HUES48 (cell line): ENCODE results near the gene PTCD3.

ENCODE experiments used
- H3K27ac ChIP-seq: one replicate; pipeline ENCODE4 v1.7.0; 2013; ENCODE audit warnings: low read depth, low read length, inconsistent platforms
- H3K27me3 ChIP-seq: 2 replicates; pipeline ENCODE4 v1.6.1; 2013; ENCODE audit warnings: mild to moderate bottlenecking, low read length; ENCODE audit not compliant: control insufficient read depth, insufficient read depth
- H3K36me3 ChIP-seq: 2 replicates; pipeline ENCODE4 v1.6.1; 2013; ENCODE audit warnings: low read length; ENCODE audit not compliant: control insufficient read depth, insufficient read depth
- H3K4me1 ChIP-seq: 2 replicates; pipeline ENCODE4 v1.6.1; 2013; ENCODE audit warnings: mild to moderate bottlenecking, low read length; ENCODE audit not compliant: control insufficient read depth, insufficient read depth
- H3K4me3 ChIP-seq: 2 replicates; pipeline ENCODE4 v1.5.1; 2013; ENCODE audit warnings: mild to moderate bottlenecking, low read depth, low read length
- H3K9ac ChIP-seq: 2 replicates; pipeline ENCODE4 v1.6.1; 2013; ENCODE audit warnings: mild to moderate bottlenecking, low read depth, low read length, moderate library complexity
- H3K9me3 ChIP-seq: 2 replicates; pipeline ENCODE4 v1.6.1; 2013; ENCODE audit warnings: low read length; ENCODE audit not compliant: control insufficient read depth, insufficient read depth

Gene PTCD3

GRCh38 chr2:86185517-86186212 is 79.6 kb downstream of the PTCD3 start:
- peaks cover 20% of the 10 kb centered on the region for H3K36me3 ChIP-seq
- H3K4me1 ChIP-seq = no peaks in the 10 kb centered on the region
- no peaks in the 10 kb centered on the region for H3K9me3 ChIP-seq
- H3K9ac ChIP-seq = no peak overlapping the region
- H3K27ac ChIP-seq = no peak overlapping the region
- H3K4me3 ChIP-seq = no peak overlapping the region
- no peaks in the 10 kb centered on the region for H3K27me3 ChIP-seq

DNA sequence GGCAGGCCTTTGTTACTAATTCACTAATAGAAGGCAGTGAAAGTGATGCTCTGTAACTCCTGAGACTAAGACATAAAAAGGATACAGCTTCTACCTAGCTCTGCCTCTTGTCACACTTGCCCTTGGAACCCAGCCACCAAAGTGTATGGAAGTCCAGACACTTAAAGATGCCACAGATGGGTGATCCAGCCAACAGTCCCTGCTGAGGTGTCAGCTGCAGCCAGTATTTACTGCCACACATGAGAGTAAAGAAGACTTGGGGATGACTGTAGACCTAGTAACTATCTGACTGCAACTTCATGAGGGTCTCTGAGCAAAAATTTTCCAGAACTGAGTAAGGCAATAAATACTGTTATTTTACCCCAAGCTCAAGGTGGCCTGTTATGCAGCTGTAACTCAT is 80.4 kb downstream of the PTCD3 start:
- H3K27me3 ChIP-seq = no peaks in the 10 kb centered on the region
- no peaks in the 10 kb centered on the region for H3K4me1 ChIP-seq
- H3K4me3 ChIP-seq = no peak overlapping the region
- peaks cover 14% of the 10 kb centered on the region for H3K36me3 ChIP-seq
- no peaks in the 10 kb centered on the region for H3K9me3 ChIP-seq
- no peak overlapping the region for H3K9ac ChIP-seq
- H3K27ac ChIP-seq = no peak overlapping the region

DNA sequence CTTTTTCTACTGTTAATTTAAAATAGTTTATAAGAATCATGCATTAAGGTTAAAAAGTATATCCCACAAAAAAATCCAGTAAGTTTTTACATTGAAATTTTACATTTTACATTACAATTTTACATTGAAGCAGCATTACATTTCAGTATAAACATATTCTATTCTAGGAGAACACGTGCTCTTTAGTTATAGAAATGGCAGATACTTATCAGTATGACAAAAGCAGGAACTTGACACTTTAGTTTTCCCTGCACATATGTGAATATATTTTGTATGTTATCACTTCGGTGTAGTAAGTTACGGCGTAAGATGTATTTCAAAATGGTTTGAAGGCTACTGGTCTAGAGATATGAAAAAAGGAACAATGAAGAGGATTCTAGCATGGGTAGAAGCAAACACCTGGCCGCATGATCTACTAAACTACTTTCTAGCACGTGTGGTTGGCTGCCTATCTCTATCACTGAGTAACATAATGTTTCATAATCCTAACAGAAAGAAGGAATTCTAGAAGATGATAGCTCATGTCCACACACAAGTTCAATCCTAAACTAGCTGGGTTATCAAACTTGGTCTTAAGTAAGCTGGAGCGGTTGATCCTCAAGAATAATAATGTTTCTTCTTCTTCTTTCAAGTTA is 83.9 kb downstream of the PTCD3 start:
- H3K27me3 ChIP-seq = no peaks in the 10 kb centered on the region
- H3K9me3 ChIP-seq = no peaks in the 10 kb centered on the region
- no peak overlapping the region for H3K9ac ChIP-seq
- H3K4me1 ChIP-seq = peaks cover 5% of the 10 kb centered on the region; the same call in 1 of the 2 replicates
- no peak overlapping the region for H3K4me3 ChIP-seq
- no peak overlapping the region for H3K27ac ChIP-seq
- peaks cover 14% of the 10 kb centered on the region for H3K36me3 ChIP-seq
